ENCODE results near the gene DHX40.

DHX40 gene

GRCh38 chr17:59627274-59627673 is 61.9 kb downstream of the DHX40 start:
- DNase-seq (ENCODE audit: low read depth), result no peak
- no peak for TF ChIP-seq CTCF (IDR thresholded peaks at IDR 0.05; ENCODE audit: insufficient read depth, low read depth, low read length, missing control alignments)
- H3K4me3 ChIP-seq (ENCODE audit: low read length), result no peak overlapping the region

- no peak for DNase-seq (ENCODE audit: low read depth)
- TF ChIP-seq CTCF (IDR thresholded peaks at IDR 0.05; ENCODE audit: insufficient read depth, low read depth, low read length, missing control alignments), result no peak
- no peak overlapping the region for H3K4me3 ChIP-seq (ENCODE audit: low read length)
Measured at GRCh38 chr17:59627770-59628171, 62.4 kb downstream of the DHX40 start.

DNA sequence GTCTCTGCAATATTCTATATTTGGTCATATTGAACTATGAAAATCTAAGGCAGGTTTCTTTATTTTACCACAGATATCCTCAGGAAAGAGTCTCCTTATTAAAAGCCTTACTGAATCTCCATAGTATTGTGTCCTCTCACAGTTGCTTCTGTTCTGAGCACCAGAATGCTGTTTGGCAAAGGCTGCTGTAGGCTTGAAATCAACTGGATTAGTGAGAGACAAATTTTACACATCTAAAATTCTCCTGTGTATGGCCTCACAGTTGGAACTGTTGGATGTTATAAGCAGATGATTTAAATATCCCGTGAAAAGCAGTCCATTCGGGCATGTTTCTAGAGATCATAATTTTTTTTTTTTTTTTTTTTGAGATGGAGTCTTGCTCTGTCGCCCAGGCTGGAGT is 63.8 kb downstream of the DHX40 start:
- no peak for TF ChIP-seq CTCF (IDR thresholded peaks at IDR 0.05; ENCODE audit: insufficient read depth, low read depth, low read length, missing control alignments)
- DNase-seq (ENCODE audit: low read depth), result no peak
- H3K4me3 ChIP-seq (ENCODE audit: low read length), result no peak overlapping the region

GRCh38 chr17:59631276-59631675 is 65.9 kb downstream of the DHX40 start:
- DNase-seq (ENCODE audit: low read depth), result no peak
- TF ChIP-seq CTCF (IDR thresholded peaks at IDR 0.05; ENCODE audit: insufficient read depth, low read depth, low read length, missing control alignments), result no peak
- no peak overlapping the region for H3K4me3 ChIP-seq (ENCODE audit: low read length)

GRCh38 chr17:59632398-59632797 is 67.0 kb downstream of the DHX40 start:
- no peak overlapping the region for H3K4me3 ChIP-seq (ENCODE audit: low read length)
- DNase-seq (ENCODE audit: low read depth), result no peak
- TF ChIP-seq CTCF (IDR thresholded peaks at IDR 0.05; ENCODE audit: insufficient read depth, low read depth, low read length, missing control alignments), result no peak

DNA sequence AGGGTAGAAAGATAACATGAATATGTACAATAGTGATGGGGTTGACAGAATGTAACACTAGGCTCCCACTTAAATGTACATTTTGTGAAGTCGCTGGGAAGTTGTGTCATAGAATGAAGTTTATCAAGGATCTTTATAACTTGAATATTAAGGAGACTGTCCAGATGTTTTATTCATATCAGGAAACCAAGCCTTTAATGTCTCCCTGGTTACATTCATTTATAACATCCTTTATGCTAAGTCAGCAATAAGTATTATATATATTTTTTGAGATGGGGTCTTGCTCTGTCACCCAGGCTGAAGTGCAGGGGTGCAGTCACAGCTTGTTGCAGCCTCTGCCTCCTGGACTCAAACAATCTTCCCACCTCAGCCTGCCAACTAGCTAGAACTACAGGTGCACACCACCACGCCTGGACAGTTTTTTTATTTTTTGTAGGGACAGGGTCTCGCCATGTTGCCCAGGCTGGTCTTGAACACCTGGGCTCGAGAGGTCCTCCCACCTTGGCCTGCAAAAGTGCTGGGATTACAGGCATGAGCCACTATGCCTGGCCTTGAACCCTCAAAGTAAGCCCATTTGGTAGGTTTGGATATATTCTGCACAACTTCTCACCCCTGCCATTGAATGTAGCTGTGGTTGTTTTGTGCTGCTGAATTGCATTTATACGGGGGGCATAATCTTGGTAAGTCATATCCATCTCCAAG is 68.4 kb downstream of the DHX40 start:
- no peak for TF ChIP-seq CTCF (IDR thresholded peaks at IDR 0.05; ENCODE audit: insufficient read depth, low read depth, low read length, missing control alignments)
- H3K4me3 ChIP-seq (ENCODE audit: low read length), result no peak overlapping the region
- DNase-seq (ENCODE audit: low read depth), result no peak
